HL-60/S4 treated with retinoic acid at 250 ng/mL for 4 days and 3 days (cell line): Measurements from ENCODE around the gene FGD3.

ENCODE experiments used
- in situ Hi-C: fragments of 300-500 bp; cut with MboI; formaldehyde crosslinking; loops from 2 replicates; pipeline ENCODE4 v1.7.0; 2022; ENCODE audit warnings: low sequenced_read_pairs

The FGD3 gene

DNA sequence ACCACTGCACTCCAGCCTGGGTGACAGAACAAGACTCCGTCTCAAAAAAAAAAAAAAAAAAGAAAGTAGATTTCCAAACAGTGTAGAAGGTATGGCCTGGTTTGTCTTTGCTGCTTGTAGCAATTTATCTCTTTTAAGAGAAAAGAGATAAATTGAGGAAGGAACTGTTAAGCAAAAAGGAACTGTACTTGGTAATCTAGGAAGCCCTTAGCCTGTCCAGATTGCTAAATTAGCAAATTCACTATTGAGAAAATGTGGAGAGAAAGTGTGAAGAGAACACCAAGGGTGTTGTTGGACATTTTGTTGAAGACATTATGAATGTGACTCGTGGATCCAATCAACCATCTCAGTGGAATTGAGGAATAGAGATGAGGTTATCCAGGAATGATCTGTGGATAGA is 98.2 kb downstream of the FGD3 start:
- in situ Hi-C loops, result no loop called here

DNA sequence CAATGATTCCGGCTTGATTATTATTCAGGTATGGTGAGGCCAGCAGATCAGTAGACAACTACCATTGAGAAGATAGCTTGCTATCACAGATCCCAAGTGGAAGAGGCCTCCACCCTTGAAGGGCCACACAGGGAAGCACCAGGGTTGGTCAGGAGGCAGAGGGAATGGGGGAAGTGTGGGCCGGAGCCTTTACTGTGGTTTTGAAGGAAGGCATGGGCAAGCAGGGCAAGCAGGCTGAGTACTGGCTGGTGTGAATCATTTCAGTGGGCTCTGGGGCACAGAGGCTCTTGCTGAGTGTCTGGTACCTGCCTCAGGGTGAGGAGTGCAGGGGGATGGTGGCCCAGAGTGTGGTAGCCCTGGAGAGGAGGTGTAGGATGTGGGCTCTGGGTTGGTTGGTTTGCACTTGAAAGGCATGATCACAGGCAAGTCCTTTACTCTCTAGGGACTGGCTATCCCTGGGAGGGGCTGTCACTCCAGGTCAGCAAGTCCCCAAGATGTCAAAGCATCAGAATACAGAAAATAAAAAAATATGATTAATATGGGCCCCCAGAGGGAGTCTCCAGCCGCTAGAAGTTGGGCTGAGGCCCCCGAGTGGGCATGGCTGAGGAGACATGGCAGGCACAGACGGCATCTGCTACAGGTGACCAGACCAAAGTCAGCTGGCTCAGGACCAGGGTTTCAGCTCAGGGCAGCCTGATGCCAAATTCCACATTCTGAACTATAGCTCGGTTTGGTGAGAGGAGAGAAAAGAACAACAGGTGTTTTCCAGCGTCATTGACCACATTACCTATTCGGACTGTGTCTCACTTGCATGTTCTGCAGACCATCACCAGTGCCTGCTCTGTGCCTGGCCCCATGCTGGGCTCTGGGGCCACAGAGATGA is 101.5 kb downstream of the FGD3 start:
- in situ Hi-C loops, result no loop called here

DNA sequence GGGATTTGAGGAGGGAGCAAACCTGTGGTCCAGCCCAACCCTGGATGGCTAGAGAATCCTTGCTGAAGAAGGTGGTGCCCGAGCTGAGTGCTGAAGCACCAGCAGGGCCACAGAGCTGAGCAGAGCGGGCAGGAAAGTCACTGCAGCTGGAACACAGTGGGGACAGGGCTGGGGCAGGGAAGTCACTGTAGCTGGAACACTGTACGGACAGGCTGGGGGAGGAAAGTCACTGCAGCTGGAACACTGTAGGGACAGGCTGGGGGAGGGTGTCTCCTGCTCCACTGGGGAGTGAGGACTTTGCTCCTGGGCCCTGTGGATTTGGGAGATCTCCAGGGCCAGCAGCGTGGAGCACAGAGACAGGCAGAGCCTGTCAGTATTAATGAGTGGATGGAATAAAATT is 102.2 kb downstream of the FGD3 start:
- in situ Hi-C loops, result no loop called here

DNA sequence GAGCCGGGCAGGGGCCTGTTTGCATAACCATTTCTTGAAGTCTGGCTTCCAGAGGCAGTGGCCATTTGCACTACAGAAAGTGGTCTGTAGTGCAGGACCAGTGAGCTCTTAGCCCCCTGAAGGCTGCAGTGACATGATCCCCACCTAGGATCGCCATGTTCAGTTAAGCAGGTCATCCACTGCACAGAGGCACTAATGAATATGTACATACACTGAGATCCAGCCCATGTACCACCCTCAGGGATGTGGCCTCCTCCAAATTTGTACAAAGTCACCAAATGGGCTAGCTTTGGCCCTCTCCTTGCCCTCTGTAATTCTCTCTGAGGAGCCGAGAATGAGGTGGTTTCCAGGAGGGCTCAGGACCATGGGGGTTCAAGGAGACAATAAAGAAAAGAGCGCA is 102.9 kb downstream of the FGD3 start:
- in situ Hi-C loops, result no loop called here

DNA sequence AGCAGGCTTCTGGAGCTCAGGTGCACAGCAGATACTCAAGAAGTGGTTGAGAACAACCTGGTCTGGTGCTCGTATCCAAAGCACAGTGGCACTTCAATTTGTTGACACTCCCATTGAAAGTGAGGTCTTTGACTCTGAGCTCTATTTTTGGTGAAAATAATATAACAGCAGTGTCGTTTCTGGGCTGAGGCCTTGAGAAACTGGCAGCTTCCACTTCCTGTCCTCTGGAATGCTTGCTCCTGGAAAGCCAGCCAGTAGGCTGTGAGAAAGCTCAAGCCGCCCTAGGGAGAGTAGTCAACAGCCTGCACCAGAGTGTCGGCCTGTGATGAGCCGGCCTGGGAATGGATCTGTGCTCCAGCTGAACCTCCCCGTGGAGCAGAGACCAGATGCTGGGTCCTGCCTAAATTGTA is 104.4 kb downstream of the FGD3 start:
- in situ Hi-C loops, result no loop called here

DNA sequence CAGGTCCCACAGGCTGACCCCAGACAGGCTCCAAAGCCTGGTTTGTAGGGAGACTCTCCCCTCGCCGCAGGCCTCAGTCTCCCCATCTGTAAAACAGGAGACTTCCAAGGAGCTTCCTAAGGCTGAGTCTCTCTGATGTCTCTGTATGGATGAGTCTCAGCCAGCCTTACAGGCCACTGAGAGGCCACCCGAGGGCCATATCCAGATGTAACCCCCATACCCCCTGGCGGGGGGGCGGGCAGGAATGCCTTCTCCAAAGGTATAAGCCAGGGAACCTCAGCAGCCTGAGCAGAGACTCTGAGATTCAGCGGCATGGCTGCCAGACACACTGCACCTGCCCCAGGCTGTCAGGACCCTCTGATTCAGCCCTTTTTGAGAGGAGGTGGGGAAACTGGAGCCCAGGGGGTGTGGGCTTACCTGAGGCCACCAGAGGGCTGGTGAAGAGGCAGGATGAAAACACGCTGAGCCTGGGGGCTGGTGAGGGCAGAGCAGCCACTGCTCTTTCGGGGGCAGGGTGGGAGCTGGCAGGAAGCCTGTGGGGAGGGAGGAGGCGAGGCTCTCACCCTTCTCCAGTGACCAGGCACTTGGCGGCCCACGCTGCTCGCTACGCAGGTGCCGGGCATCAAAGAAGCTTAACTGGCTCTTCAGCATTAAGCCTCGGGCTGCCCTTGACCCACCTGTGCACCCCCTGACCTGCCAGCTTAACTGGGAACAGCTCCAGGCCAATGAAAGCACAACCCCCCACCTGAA is 105.6 kb downstream of the FGD3 start:
- in situ Hi-C loops, result no loop called here

DNA sequence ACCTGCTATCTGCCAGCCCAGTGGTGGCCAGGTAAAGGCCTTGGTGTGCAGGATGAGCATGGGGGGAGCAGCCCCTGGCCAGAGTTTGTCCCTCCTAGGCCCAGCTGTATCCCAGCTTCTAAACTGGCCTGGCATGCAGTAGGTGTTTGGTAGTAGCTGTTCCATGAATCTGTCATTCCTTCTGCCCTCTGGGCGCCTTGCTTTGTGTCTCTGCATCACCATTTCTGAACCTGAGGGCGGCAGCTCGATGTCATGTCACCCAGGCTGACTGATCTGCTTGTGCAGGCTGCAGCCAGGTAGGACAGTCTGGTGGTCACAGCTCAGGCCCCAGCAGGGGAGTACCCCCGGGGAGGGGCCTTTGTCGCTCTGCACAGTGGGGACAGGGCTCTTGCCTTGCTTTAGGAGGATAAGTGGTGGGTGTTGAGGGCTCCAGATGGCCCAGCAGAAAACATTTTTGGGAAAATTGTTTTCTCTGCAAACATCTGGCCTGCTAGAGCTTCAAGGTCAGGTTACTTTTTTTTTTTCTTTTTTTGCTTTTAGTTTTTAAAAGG is 106.5 kb downstream of the FGD3 start:
- in situ Hi-C loops, result no loop called here

DNA sequence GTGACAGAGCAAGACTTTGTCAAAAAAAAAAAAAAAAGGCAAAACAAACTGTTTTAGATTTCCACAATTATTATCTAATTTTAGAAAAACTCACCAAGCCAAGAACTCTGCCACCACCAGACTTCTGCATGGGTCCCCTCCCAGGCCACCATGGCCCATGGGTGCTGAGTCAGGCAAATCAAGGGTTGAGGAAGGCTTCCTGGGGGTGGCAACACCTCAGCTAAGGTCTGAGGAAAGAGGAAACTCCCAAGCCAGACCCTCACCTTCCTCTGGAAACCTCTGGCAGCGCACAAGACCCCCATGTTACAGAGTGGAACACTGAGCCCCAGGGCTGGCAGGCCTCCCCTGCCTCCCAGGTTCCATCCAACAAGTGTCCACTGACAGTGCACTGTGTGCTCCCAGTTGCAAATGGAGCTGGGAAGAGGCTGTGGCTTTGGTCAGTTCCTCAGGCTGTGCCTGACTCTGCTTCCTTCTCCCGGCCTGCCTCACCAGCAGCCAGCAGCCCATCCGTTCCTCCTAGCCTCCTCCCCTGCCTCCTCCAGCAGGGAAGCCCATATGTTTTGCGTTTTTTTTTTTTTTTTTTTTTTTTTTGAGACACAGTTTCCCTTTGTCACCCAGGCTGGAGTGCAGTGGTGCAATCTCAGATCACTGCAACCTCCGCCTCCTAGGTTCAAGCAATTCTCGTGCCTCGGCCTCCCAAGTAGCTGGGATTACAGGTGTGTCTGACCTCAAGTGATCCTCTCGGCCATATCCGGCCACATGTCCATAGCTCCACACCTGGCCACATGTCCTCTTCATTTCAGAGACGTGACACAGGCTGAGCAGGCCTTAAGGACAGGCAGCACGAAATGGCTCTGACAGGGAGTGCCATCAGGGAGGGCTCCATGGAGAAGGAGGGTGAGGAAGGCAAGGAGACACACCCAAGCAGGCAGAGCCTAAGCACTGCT is 107.7 kb downstream of the FGD3 start:
- in situ Hi-C loops, result no loop called here

DNA sequence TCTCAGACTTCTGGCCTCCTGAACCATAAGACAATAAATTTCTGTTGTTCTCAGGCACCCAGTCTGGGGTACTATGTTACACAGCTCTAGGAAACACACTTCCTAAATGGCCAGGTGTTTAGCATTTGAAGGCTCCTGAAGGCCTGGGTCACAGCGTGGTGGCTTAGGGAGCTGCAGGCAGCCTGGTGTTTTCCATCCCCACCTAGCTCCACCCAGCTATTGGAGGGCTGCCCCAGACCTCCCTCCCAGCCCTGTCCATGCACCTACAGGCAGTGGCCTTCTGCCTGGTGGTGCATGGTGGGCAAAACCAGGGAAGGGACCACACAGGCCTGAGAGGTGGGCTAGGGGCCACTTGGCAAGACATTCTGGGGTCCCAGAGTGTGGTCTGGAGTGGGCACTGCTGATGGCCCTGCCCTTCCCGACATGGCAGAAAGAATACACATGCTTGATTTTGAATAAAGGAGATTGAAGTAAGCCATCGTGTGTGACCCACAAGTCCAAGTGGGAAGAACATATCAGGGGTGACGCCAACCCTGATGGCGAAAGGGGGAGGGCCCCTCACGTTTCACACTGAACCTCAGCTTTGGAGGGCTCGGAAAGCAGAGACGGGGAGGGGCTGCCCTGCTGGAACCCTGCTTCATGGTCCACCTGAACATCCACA is 109.8 kb downstream of the FGD3 start:
- in situ Hi-C loops, result no loop called here

DNA sequence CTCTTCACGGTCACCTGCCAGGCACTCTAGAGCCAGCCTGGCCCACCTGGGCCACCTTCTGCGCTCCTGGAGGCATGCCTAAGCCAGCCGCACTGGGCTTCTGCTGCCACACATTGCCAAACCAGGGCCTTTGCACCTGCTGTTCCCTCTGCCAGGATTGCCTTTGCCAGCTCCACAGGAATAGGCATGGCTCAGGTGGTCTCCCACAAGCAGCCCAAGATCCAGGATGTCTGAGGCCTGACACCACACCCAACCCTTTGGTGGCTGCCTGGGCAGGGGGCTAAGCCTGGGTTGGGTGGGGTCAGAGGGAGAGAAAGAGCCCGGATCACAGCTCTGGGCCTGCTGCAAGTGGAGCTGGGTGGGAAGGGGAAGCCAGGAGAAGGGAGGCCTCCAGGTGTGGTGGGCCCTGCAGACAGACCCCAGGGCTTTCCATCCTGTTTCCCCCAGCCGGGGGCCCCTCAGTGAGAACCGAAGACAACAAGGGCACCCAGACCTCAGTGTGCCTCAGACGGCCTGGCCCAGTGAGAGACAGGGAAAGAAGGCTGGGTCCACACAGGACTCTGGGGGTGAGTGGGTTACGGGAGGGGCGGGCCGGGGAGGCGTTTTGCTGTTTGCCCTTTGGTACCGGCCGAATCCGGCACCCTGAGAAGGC is 110.5 kb downstream of the FGD3 start:
- in situ Hi-C loops, result no loop called here

DNA sequence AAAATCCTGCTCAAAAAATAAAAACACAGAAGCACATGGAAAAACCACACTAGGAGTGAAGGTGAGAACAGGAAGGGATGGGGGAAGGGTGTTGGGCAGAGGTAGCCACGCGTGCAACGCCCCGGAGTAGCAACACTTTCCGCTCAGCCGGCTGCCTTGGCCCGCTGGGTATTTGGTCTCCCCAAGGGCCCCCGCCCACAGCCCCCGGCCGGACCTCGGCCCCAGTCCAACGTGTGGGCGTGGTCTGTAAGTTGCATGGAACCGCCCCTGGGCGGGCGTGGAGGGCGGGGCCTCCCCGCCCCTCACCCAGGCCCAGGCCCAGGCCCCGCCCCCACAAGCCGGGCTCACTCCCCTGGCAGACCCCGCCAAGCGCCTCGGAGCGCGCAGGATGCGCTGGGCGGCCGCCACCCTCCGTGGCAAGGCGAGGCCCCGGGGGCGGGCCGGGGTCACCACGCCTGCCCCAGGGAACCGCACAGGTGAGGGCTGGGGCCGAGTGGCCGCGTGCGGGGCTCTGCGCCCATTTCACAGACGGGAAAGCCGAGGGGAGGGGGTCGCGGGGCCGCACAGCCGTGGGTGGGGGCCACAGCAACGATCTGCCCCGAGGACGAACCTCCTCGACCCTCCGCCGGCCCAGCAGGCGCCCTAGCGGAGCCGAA is 111.2 kb downstream of the FGD3 start, which contains the start of gene SUSD3:
SUSD3 (plus strand) TSS at position 347 of the 656 bp plus-strand sequence; CDS start at position 389, 42 bp downstream.
- in situ Hi-C loops, result no loop called here

DNA sequence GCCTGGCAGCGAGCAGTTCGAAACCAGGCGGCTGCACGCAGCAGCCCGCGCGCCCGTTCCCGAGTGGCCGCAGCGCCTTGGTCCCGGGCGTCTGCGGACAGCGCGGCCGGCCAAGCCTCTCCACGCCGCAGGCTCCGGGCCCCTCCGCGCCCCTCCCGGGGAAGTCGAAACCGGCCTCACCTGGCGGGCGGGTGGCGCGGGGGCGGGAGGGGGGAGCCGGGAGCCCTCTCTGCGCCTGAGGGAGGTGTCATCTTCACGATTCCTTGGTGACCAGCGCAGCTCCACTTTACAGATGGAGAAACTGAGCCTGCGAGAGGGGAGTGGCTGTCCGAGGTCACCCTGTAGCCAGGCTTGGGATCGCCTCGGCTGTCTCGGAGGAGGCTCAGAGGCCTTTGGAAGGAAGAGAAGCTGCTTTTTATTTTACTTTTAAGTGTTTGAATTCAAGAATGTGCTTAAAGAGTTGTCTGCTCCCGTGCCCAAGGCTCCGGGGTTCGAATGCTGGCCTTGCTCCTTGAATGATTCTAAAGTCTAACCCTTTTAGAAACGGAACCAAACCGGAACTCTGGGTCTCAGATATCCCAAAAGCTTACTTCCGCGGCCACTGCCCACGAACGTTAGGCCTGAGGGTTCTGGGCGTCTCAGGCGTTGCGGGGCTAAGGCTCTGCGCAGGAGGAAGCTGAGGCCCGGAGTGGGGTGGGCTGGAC is 111.8 kb downstream of the FGD3 start:
- in situ Hi-C loops, result no loop called here

DNA sequence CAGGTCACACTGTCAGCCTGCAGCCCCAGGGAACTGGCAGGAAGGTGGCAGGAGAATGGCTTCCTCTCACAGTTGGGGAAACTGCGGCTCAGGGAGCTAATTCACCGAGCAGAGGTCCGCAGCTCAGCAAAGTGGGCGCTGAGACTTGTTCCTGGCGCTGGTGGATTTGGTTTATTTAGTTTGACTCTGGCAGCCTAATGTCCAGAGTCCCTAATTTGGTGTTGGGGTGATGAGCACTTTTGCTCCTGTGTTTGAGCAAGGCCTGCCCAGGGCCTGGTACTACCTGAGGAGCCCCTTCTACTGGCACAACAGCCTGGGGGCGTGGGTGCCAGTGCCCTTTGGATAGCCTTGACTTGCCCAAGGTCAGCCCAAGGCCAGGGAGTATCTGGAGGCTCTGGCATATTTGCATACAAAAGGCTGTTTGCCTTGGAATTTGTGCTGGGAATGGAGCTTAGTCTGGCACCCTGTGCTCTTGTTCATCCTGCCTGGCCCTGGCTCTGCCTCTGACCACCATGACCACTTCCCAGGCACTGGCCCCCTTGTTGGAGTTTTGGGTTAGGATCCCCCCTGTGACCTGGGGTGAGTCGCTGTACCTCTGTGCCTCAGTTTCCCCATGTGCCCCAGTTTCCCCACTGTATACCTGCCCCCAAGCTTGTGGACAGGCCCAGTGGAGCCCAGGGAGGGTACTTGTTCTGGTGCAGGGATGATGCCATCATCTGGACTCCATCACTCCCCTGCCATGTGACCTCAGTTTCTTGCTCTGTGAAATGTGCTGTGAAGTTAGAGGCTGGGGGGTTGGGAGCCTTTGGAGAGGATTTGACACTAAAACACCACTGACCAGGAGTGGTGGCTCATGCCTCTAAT is 112.6 kb downstream of the FGD3 start:
- in situ Hi-C loops, result no loop called here

DNA sequence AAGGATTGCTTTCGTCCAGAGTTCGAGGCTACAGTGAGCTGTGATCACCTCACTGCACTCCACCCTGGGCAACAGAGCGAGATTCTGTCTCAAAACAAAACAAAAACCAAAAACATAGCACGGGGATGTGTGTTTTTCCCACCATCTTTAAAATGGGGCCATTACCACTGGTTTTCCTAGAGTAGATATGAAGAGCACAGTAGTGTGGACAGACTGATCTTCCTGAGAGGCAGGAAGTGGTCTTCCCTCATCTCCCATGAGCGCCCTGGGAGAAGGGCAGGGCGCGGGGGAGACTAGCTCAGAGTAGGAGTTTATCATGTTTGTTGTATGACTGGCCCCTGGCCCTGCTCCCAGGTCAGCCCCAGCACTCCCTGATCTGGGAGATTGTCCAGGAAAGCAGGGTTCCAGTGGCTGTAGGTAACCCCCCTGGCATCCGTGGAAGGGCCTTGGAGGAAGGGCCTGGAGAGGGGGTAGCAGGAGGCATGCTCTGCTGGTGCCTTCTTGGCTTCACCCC is 113.5 kb downstream of the FGD3 start:
- in situ Hi-C loops, result no loop called here

DNA sequence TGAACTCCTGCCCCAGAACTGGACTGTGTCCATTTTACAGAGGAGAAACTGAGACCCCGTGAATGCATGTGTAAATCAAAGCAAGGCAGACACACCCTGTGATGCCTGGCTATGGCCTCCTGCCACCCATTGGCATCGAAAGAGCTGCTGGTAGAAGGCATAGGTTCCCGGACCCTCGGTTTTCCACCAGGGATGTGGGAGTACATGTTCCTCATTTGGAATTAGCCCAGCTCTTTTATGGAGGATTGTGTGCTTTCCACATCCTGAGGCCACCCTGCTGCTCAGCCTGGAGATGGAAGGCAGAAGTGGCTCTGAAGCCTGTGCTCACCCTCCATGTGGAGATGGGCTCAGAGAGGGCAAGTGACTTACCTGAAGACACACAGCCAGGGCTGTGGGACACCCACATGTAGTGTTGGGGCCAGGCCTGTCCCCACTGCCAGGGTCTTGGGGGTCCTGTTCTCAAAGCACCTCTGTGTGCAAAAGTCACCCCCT is 114.0 kb downstream of the FGD3 start:
- in situ Hi-C loops, result no loop called here

DNA sequence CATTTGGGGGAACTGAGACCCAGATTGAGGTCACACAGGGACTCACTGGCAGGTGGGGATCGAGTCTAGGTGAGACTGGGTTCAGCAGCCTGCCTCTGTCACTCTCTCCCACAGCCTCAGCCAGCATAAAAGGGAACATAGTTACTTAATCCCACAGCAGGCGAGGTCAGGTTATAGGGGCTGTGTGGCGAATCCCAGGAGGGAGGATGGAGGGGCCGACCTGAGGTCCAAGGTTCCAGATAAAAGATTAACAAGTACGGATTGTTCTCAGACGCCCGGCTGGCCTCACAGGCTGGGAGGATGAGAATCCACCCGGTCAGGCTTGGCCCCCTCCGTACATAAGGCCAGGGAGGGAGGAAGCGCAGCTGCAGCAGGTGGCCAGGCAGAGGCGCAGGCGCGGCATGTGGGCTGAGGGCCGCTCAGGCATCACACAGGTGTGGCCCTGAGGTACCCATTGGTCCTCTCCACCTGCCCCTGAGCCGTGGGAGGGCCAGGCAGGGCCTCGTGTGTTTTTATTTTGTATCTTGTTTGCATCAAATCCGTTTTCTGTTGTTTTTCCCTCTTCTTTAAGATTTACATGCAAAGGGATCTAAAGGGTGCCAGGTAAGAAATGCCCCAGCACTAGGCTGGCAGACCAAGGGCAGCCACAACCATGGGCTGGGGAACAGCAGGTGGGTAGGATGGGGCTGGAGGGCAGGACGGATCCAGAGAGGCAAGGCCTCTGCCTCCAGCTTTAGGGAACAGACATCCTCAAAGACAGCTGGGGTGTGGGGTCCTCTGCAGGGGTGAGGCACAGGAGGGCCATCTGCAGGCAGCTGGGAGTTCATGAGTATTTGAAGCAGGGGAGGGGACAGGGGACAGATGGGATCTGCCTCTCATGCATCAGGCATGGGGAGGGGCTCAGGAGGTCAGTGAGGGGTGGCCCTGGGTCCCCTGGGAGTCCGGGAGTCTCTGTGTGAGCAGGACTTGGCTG is 114.8 kb downstream of the FGD3 start:
- in situ Hi-C loops, result no loop called here
